OCI-LY7 (cell line): ENCODE measurements around the gene ASB4. TPM values are rescaled to one million over a fixed set of nuclear protein-coding genes. Genes with fewer than 3 reads are reported as not detected.

Source experiments
- BruUV-seq: library from RNA; stranded (reverse); fragments of 400-500 nt; replicated peaks from 2 replicates; lab custom pipeline; 2021; lab: Mats Ljungman, UMichigan
- CTCF ChIA-PET: fragments of 300-600 bp; sonication (Branson Sonifier 250); formaldehyde crosslinking; loops from one replicate; lab custom pipeline; 2022; ENCODE audit warnings: antibody characterized with exemption; ENCODE audit not compliant: unreplicated experiment; lab: Charles Lee
- POLR2A ChIA-PET: fragments of 300-600 bp; sonication (Branson Sonifier 250); formaldehyde crosslinking; loops from one replicate; lab custom pipeline; 2022; ENCODE audit warnings: antibody characterized with exemption; lab: Charles Lee
- DNase-seq: peaks from one replicate; pipeline ENCODE4 v3.0.0-alpha.2; 2015; ENCODE audit warnings: low spot score
- H2AFZ ChIP-seq: fragments of 200-600 bp; sonication (generic), shearing (Covaris generic); 2 replicates; pipeline ENCODE4 v1.6.1; 2014; ENCODE audit warnings: mild to moderate bottlenecking, antibody characterized with exemption, low read length, moderate library complexity
- H3K27ac ChIP-seq: fragments of 200-600 bp; sonication (generic); 2 replicates; pipeline ENCODE4 v1.5.1; 2014; ENCODE audit warnings: mixed run types, low read depth, mild to moderate bottlenecking, moderate library complexity, low read length, inconsistent platforms; ENCODE audit not compliant: poor library complexity, severe bottlenecking
- H3K36me3 ChIP-seq: fragments of 200-600 bp; sonication (generic); 2 replicates; pipeline ENCODE4 v1.6.1; 2014; ENCODE audit warnings: mild to moderate bottlenecking, antibody characterized with exemption, low read length, moderate library complexity, mixed read lengths; ENCODE audit not compliant: insufficient read depth
- H3K4me1 ChIP-seq: fragments of 200-600 bp; sonication (generic); 2 replicates; pipeline ENCODE4 v1.5.1; 2014; ENCODE audit warnings: mild to moderate bottlenecking, low read length; ENCODE audit not compliant: insufficient read depth, poor library complexity, severe bottlenecking
- H3K4me2 ChIP-seq: fragments of 200-600 bp; sonication (generic); 2 replicates; pipeline ENCODE4 v1.6.1; 2014; ENCODE audit warnings: mild to moderate bottlenecking, low read length
- H3K4me3 ChIP-seq: fragments of 200-600 bp; sonication (generic); 2 replicates; pipeline ENCODE4 v1.5.1; 2014; ENCODE audit warnings: mild to moderate bottlenecking, low read depth, low read length; ENCODE audit not compliant: poor library complexity, severe bottlenecking
- H3K79me2 ChIP-seq: fragments of 200-600 bp; sonication (generic); 2 replicates; pipeline ENCODE4 v1.6.1; 2016; ENCODE audit warnings: low read depth, mild to moderate bottlenecking, low read length, moderate library complexity, mixed read lengths; ENCODE audit not compliant: insufficient read depth
- H3K9me2 ChIP-seq: fragments of 200-600 bp; sonication (generic); 2 replicates; pipeline ENCODE4 v1.6.1; 2016; ENCODE audit warnings: mild to moderate bottlenecking, low read length, mixed read lengths; ENCODE audit not compliant: insufficient read depth
- H3K9me3 ChIP-seq: fragments of 200-600 bp; sonication (generic); 2 replicates; pipeline ENCODE4 v1.6.1; 2014; ENCODE audit warnings: mild to moderate bottlenecking, mixed run types, low read length, mixed read lengths
- H4K20me1 ChIP-seq: fragments of 200-600 bp; sonication (generic); 2 replicates; pipeline ENCODE4 v1.6.1; 2014; ENCODE audit warnings: mild to moderate bottlenecking, antibody characterized with exemption, low read length, moderate library complexity, mixed read lengths; ENCODE audit not compliant: insufficient read depth
- EZH2phosphoT487 ChIP-seq: fragments of 200-600 bp; sonication (generic); IDR thresholded peaks from 2 replicates; pipeline ENCODE4 v1.6.1; 2018; ENCODE audit warnings: low read depth, borderline replicate concordance, mild to moderate bottlenecking, mixed run types, antibody characterized with exemption, low read length, moderate library complexity, mixed read lengths
- intact Hi-C: fragments of 100-400 bp; cut with micrococcal nuclease; formaldehyde crosslinking; loops from one replicate; pipeline ENCODE4 v1.10.0; 2022; ENCODE audit not compliant: unreplicated experiment
- total RNA-seq, 2 experiments: library from RNA; depleted of rRNA in 1 of 2; stranded (reverse); fragments of >200 nt in 1 of 2; shearing (Covaris generic) in 1 of 2; gene quantifications; 2 replicates each; pipeline ENCODE4 v1.2.3, GENCODE V29; 2014 to 2022
- TF ChIP-seq, protein P1 (sequence below): fragments of 200-600 bp; sonication (generic); conservative IDR thresholded peaks from 2 replicates; pipeline ENCODE4 v1.5.1; 2014; ENCODE audit warnings: mild to moderate bottlenecking, antibody characterized with exemption, low read length, moderate library complexity, mixed read lengths

ASB4 gene
- total RNA-seq, 2 experiments from 2014 or later, result not detected

DNA sequence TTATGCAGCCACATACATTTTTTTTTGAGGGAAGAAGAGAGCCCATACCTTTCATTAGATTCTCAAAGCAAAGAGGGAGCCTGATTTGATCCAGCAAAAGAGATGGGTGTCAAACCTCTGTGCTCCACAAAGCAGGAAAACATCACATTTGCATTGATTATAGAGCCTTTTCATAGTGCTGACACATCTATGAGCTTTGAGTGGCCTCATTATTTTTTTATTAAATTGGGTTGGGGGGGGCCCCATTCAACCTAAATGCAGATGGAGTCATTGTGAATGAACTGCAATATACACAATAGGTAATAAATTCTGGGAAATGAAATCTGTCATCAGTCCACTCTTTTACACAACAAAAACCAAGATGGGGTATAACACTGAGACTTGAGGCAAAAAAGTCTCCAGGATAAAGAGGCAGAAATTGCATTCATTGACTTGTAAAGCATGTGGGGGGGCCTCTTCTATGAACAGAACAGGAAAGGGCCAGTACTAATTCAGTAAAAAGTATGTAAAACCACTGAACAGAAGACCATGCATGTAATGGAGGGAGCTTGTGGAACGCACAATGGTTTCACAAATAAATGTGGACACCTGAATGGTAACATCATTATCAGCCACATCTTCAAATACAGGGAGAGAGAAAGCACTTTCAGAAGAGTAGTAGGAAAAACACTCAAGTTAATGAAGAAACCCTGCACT lies 17.7 kb upstream of the ASB4 start:
- H3K36me3 ChIP-seq, result no peaks in the 10 kb centered on the region
- no peak overlapping the region for H3K4me2 ChIP-seq
- H2AFZ ChIP-seq, result no peak overlapping the region
- peaks cover 23% of the 10 kb centered on the region for H3K4me1 ChIP-seq
- DNase-seq, result no peak
- TF ChIP-seq, protein P1, sequence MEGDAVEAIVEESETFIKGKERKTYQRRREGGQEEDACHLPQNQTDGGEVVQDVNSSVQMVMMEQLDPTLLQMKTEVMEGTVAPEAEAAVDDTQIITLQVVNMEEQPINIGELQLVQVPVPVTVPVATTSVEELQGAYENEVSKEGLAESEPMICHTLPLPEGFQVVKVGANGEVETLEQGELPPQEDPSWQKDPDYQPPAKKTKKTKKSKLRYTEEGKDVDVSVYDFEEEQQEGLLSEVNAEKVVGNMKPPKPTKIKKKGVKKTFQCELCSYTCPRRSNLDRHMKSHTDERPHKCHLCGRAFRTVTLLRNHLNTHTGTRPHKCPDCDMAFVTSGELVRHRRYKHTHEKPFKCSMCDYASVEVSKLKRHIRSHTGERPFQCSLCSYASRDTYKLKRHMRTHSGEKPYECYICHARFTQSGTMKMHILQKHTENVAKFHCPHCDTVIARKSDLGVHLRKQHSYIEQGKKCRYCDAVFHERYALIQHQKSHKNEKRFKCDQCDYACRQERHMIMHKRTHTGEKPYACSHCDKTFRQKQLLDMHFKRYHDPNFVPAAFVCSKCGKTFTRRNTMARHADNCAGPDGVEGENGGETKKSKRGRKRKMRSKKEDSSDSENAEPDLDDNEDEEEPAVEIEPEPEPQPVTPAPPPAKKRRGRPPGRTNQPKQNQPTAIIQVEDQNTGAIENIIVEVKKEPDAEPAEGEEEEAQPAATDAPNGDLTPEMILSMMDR, result no peak
- no peak for TF ChIP-seq EZH2phosphoT487
- H3K27ac ChIP-seq, result no peak overlapping the region
- no peaks in the 10 kb centered on the region for H4K20me1 ChIP-seq
- intact Hi-C loops, result no loop called here
- ChIA-PET POLR2A (no interaction called here), CTCF (no interaction called here)
- H3K79me2 ChIP-seq, result no peaks in the 10 kb centered on the region
- no peaks in the 10 kb centered on the region for H3K9me2 ChIP-seq
- no TSS peak for BruUV-seq
- H3K4me3 ChIP-seq, result no peak overlapping the region
- H3K9me3 ChIP-seq, result no peaks in the 10 kb centered on the region

DNA sequence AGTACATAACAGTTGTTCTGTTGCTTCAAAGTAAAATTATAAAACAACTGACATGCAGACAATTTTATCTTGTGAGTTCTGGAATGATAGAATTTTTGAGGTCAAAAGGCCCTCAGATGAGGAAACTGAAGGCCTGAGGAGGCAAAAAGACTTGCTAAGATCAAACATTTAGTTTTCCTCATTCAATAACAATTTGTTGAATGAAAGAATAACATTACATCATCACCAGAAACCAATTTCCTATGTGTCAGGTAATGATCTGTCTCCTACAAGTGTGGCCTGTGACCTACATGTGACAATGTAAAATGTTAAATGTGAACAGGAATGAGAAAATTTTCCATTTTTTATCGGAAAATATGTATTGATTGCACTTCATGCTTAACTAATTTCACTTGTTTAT lies 16.6 kb upstream of the ASB4 start:
- DNase-seq, result no peak
- POLR2A ChIA-PET, result no interaction called here
- intact Hi-C loops, result no loop called here
- no peaks in the 10 kb centered on the region for H3K9me2 ChIP-seq
- no peak overlapping the region for H3K4me3 ChIP-seq
- TF ChIP-seq, protein P1, result no peak
- TF ChIP-seq EZH2phosphoT487, result no peak
- H3K4me1 ChIP-seq, result peaks cover 23% of the 10 kb centered on the region
- H3K79me2 ChIP-seq, result no peaks in the 10 kb centered on the region
- H3K4me2 ChIP-seq, result no peak overlapping the region
- H3K36me3 ChIP-seq, result no peaks in the 10 kb centered on the region
- H4K20me1 ChIP-seq, result no peaks in the 10 kb centered on the region
- H3K27ac ChIP-seq, result no peak overlapping the region
- BruUV-seq, result no TSS peak
- CTCF ChIA-PET, result no interaction called here
- H2AFZ ChIP-seq, result no peak overlapping the region
- no peaks in the 10 kb centered on the region for H3K9me3 ChIP-seq

DNA sequence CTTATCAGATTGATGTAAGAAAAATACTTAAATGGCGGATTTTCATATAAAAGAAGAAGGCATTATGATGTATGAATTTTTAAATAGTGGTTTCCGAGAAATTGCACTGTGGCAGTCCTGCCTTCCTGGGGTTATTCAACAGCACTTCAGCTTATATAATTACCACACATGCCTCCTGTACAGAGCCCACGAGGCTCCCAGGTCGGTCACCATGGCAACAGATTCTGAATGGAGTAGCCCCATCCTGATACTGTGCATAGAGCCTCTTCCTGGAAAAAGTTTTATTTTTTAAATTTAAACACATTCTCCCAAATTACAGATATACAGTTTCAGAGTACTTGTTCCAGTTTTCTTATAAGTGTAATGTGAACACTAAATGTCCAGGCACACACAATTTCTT lies 15.9 kb upstream of the ASB4 start:
- TF ChIP-seq, protein P1, result no peak
- no peak for TF ChIP-seq EZH2phosphoT487
- no peaks in the 10 kb centered on the region for H3K9me3 ChIP-seq
- peak; percentile 8 for DNase-seq
- H3K4me1 ChIP-seq, result peaks cover 23% of the 10 kb centered on the region
- ChIA-PET CTCF (no interaction called here), POLR2A (no interaction called here)
- H3K36me3 ChIP-seq, result no peaks in the 10 kb centered on the region
- no peaks in the 10 kb centered on the region for H3K9me2 ChIP-seq
- no peak overlapping the region for H3K27ac ChIP-seq
- H2AFZ ChIP-seq, result peak overlapping the region; percentile 83
- intact Hi-C loops, result no loop called here
- no TSS peak for BruUV-seq
- H4K20me1 ChIP-seq, result no peaks in the 10 kb centered on the region
- no peak overlapping the region for H3K4me3 ChIP-seq
- peak overlapping the region; percentile 33 for H3K4me2 ChIP-seq
- no peaks in the 10 kb centered on the region for H3K79me2 ChIP-seq
